NCI-H128 (cell line): ENCODE data around the gene PLEKHM1.
"Not testable (repeated sequence)": the region's sequence is repeated elsewhere in the genome, so short reads cannot be mapped to it uniquely, and the experiment has no call there.

Experiments
- DNase-seq: peaks from one replicate; lab custom pipeline; 2025; ENCODE audit not compliant: unreplicated experiment; lab: John Stamatoyannopoulos, UW

Gene PLEKHM1

GRCh38 chr17:45443371-45444260 is 46.9 kb downstream of the PLEKHM1 start:
- DNase-seq: not testable (repeated sequence)

GRCh38 chr17:45441526-45442310 is 48.8 kb downstream of the PLEKHM1 start:
- no peak for DNase-seq

- not testable (repeated sequence) for DNase-seq
Measured at GRCh38 chr17:45440839-45441515, 49.5 kb downstream of the PLEKHM1 start.

- no peak for DNase-seq
Measured at GRCh38 chr17:45440161-45440778, 50.3 kb downstream of the PLEKHM1 start.

GRCh38 chr17:45438931-45439610 is 51.5 kb downstream of the PLEKHM1 start:
- DNase-seq: no peak

- no peak for DNase-seq
Measured at GRCh38 chr17:45437465-45438283, 52.8 kb downstream of the PLEKHM1 start.

GRCh38 chr17:45436625-45437464 is 53.7 kb downstream of the PLEKHM1 start:
- DNase-seq: no peak

GRCh38 chr17:45436161-45436560 is 54.4 kb downstream of the PLEKHM1 start:
- DNase-seq: no peak

- no peak for DNase-seq
Measured at GRCh38 chr17:45435481-45435880, 55.0 kb downstream of the PLEKHM1 start.

GRCh38 chr17:45433159-45433535 is 57.4 kb downstream of the PLEKHM1 start:
- no peak for DNase-seq

GRCh38 chr17:45432405-45433158 is 57.9 kb downstream of the PLEKHM1 start, which contains the start of gene ARHGAP27:
ARHGAP27 (minus strand) TSS chr17:45432870; CDS start chr17:45430279, 2,591 bp downstream.
- no peak for DNase-seq

GRCh38 chr17:45431531-45432404 is 58.8 kb downstream of the PLEKHM1 start:
- DNase-seq: peak; percentile 55

- DNase-seq: no peak
Measured at GRCh38 chr17:45430738-45431530, 59.6 kb downstream of the PLEKHM1 start.

GRCh38 chr17:45430006-45430737 is 60.3 kb downstream of the PLEKHM1 start:
- no peak for DNase-seq

GRCh38 chr17:45429339-45430005 is 61.0 kb downstream of the PLEKHM1 start:
- DNase-seq: no peak
